Fibroblast of skin of back (primary cell): ENCODE results near the gene TMC2.

Experiments
- DNase-seq: peaks from one replicate; pipeline ENCODE4 v3.0.0-alpha.2; 2013

The TMC2 gene

DNA sequence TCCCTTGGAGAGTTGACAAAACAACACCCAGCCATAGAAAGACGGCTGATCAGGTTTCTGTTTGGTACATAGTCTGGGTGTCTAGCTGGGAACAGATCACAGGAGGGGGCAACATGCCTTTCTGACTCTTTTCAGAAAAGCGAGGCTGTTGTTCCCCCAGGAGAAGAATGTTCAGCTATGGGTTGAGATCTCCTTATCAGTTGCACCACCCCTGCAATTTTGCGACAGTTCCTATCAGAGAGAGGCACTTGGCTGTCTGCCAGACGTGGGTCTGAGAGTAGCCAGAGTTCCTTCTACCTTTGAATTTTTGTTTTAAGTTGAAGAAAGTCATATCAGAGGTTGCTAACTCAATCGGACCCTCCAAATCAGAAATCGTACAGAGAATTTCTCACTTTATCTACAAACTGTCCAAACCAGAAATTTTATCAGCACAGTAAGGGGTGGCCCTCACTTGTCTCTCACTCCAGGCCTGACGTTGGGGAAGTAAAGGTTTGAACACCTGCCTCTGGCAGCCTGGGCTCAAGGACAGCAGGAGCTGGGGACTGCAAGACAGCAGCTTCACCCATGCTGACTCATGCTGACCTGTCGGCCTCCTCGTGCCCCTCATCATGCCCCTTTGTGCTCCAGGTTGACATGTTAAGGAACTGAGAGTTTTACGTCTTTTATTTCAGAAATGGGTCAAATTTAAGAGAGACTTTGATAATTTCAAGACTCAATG, 42.3 kb downstream of the TMC2 start:
- DNase-seq = no peak

DNA sequence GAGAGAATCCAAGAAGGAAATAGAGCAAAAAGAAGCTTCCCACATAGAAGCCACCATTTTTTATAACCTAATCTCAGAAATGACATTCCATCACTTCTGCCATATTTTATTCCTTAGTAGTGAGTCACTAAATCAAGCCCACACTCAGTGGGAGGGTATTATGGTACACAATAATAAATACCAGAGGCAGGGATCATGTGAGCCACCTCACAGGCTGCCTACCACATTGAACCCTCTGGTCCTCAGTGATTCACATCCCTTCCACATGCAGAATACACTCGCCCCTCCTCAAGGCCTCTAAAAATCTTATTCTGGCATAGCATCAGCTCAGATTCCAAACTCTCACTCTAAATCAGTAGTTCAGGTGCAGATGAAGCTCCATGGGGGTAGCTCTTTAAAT, 49.4 kb downstream of the TMC2 start:
- peak; percentile 86 for DNase-seq

DNA sequence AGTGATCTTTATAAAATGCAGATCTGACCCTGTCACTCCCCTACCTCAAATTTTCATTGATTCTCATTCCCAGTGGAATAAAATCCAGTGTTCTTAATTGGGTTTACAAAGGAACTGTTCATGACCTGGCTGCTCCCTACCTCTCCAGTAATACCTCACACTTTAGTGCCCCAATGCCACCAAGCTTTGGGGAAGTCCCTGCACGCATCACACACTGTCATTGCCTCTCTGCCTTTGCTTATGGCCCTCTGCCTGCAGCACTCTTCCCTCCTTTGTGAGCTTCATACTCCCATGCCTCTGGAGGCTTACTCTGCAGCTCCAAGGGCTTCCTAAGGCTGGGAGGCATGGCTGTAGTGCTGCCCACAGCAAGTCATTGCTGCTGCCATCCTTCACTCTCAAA, 57.4 kb downstream of the TMC2 start:
- no peak for DNase-seq

DNA sequence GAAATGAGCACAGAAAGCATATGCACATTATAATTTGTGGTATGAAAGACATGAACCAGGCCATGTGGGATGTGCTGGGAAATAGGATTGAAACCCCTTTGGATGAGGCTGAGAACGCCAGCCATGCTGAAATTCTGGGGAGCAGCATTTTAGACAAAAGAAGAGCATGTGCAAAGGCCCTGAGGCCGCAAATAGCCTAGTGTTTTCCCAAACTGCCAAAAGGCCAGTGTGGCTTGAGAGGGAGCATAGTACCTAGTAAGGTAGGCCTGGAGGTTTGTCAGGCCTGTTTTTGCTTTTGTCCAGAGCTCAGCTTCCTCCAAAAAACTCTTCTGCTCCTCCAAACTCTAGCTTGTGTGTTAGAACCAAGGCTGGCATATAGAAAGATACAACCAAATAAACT, 58.7 kb downstream of the TMC2 start:
- no peak for DNase-seq

GRCh38 chr20:2596673-2597279, 60.4 kb downstream of the TMC2 start:
- DNase-seq = peak; percentile 53

DNA sequence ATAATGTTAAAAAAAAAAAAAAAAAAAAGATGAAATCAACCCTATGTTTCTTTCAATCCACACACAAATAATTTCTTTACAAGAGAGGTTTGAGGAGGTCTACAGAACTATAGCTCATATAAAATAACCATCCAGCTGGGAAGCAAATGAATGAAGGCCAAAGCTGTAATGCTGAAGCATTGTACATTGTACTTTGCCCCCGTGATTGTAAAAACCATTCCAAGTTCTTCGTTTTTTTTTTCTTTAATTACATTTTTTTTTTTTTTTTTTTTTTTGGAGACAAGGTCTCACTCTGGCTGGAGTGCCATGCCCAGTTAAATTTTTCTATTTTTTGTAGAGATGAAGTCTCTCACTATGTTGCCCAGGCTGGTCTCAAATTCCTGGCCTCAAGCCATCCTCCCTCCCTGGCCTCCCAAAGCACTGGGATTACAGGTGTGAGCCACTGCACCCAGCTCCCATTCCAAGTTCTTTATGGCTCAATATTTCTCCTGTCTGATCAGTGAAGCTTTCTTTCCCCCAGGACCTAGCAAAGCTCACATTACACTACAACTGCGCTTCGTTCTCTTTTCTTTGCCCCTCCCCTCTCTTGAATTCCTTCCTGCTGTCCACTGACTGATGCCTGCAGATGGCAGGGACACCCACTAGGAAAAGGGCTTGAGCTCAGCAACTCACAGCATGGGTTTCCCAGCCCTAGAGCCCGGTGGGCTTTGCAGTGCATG, 63.1 kb downstream of the TMC2 start:
- DNase-seq = no peak

GRCh38 chr20:2602046-2602735, 65.8 kb downstream of the TMC2 start:
- DNase-seq = peak; percentile 11

- no peak for DNase-seq
Measured at GRCh38 chr20:2602746-2603145, 66.4 kb downstream of the TMC2 start.

DNA sequence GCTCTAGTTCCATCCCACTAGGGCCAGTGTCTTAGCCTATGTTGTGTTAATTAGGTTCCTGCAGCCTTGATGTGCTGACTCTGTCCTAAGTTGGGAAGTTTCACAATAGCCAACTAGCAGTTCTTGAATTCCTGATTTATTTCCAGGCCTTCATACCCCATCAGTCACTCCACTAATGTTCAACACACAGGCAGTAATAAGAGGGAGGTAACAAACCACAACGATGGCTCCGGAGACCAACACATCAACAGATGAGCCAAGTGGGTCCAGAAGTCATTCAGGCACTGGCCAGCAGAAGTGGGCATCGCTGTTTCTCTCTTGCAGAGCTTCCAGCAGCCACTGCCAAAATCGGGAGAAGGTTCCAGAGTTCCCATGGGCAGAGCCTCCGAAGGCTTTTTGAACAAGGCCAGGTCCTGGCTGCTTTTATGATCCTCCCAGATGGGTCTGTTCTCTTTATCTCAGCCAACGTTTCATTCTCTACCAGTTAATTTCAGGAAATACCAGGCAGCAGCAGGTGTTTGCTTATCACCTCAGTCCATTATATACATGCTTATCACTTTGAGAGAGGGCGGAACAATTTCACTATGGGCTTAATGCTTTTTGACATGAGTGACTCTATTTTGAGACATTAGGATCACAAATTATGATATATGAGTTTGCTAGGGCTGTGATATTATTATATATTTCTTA, 67.6 kb downstream of the TMC2 start:
- DNase-seq = no peak

DNA sequence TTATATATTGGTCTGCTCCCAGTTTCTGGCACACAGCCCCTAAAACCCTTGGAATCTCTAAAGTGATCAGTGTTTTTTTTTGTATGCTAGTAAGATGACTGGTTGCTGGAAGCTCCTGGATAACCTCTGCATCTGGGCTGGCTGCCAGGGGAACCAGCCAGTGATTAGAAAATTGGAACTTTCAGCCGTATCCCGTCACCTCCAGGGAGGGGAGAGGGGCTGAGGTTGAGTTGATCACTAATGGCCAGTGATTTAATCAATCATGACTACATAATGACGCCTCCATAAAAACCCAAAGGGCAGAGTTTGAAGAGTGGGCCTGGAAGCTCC, 68.1 kb downstream of the TMC2 start:
- DNase-seq = no peak

GRCh38 chr20:2606507-2607006, 70.2 kb downstream of the TMC2 start:
- no peak for DNase-seq

- no peak for DNase-seq
Measured at GRCh38 chr20:2610326-2610725, 74.0 kb downstream of the TMC2 start.

GRCh38 chr20:2610941-2611720, 74.8 kb downstream of the TMC2 start:
- no peak for DNase-seq

GRCh38 chr20:2612073-2612472, 75.7 kb downstream of the TMC2 start:
- DNase-seq = no peak

DNA sequence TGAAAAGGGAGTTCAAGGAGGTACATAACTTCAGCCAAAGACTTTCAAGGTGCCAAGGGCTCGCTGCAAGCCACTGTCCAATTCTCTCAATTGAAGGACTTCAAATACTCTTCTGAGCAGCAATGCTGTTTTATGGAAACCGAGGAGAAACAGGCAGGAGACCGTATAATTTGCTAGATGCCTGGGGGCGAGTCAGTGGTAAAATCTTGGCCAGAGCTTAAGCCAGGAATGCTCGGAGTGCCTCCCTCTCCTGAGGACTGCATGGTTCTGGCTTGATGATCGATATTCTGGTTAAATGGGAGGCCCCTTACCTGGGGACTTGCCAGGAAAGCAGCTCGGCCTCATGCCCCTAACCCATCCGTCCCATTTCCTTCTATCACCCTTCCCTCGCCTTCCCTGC, 80.3 kb downstream of the TMC2 start:
- DNase-seq = no peak

- DNase-seq = no peak
Measured at GRCh38 chr20:2617099-2617714, 80.8 kb downstream of the TMC2 start.

- no peak for DNase-seq
Measured at GRCh38 chr20:2618815-2619214, 82.4 kb downstream of the TMC2 start.

- no peak for DNase-seq
Measured at GRCh38 chr20:2619337-2619736, 83.0 kb downstream of the TMC2 start.

GRCh38 chr20:2619961-2620595, 83.7 kb downstream of the TMC2 start:
- DNase-seq = peak; percentile 38

- no peak for DNase-seq
Measured at GRCh38 chr20:2624190-2624589, 87.8 kb downstream of the TMC2 start.

GRCh38 chr20:2625062-2625461, 88.7 kb downstream of the TMC2 start:
- no peak for DNase-seq
